ENCODE results near the gene PDXDC1. TPM values are rescaled to one million over a fixed set of nuclear protein-coding genes. Genes with fewer than 3 reads are reported as not detected.

Gene PDXDC1
- total and polyA plus RNA-seq, 11 donors: 19.9 to 80.0 (median 68.9) TPM

DNA sequence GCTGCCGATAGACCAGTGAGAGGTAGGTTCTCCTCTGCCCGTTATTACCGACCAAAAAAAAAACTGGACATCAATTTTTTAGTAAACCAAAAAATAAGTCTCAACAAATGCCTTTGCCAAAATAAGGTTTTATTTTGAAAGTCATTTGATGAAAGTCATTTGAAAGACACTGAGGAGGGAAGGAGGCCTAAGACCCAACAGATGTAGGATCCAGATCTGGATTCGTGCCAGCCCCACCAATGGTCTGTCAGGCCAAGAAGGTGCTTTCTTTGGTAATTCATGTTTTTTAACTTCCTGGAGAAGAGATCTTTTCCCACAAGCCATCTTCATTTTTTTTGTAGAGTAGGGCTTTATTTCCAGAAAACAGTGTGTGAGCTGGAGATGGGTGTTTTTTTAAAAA is 62.9 kb downstream of the PDXDC1 start:
- no peak overlapping the region for H3K27ac ChIP-seq
- TF ChIP-seq, protein P1, sequence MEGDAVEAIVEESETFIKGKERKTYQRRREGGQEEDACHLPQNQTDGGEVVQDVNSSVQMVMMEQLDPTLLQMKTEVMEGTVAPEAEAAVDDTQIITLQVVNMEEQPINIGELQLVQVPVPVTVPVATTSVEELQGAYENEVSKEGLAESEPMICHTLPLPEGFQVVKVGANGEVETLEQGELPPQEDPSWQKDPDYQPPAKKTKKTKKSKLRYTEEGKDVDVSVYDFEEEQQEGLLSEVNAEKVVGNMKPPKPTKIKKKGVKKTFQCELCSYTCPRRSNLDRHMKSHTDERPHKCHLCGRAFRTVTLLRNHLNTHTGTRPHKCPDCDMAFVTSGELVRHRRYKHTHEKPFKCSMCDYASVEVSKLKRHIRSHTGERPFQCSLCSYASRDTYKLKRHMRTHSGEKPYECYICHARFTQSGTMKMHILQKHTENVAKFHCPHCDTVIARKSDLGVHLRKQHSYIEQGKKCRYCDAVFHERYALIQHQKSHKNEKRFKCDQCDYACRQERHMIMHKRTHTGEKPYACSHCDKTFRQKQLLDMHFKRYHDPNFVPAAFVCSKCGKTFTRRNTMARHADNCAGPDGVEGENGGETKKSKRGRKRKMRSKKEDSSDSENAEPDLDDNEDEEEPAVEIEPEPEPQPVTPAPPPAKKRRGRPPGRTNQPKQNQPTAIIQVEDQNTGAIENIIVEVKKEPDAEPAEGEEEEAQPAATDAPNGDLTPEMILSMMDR (IDR thresholded peaks at IDR 0.05): no peak
- TF ChIP-seq POLR2A (IDR thresholded peaks at IDR 0.05): no peak
- no peak overlapping the region for H3K4me3 ChIP-seq
- DNase-seq (no peak), ATAC-seq (no peak)
- intact Hi-C loops (cut with DNase I): loop anchor here in 1 of 10 donors (10.0 kb wide), 1 partner anchor 83 kb away; no protein-coding TSS in a partner anchor
- 70 to 94% (median 88%) methylated on average over 4 of the region's 4 CpGs for WGBS, 4 donors
- peaks cover 2 to 89% (median 85%) of the 10 kb centered on the region in 9 donors for H3K36me3 ChIP-seq
- H3K4me1 ChIP-seq: peaks cover 0 to 42% (median 31%) of the 10 kb centered on the region in 12 donors
- H3K27me3 ChIP-seq: no peaks in the 10 kb centered on the region
- no peaks in the 10 kb centered on the region for H3K9me3 ChIP-seq

DNA sequence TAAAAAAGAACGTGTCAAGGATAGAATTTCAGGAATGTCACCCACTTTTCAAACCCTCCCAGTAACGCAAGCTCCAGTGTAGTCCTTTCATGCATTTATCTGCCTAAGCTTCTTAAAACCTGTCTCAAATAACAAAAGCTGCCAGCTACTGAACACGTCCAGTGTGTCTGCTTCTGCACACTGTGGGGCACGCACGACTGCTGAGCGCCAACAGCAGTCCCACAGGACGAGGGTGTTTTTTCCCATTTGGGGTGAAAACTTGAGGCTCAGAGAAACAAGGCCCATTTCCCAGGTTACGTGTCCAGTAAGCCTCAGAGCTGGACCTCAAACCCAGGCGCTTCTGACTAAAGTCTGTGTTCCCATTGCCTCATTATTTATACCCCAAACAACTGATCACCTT is 63.9 kb downstream of the PDXDC1 start:
- Histone ChIP-seq H3K9me3 (no peaks in the 10 kb centered on the region), H3K27me3 (no peaks in the 10 kb centered on the region), H3K4me3 (no peak overlapping the region), H3K36me3 (peaks cover 2 to 88% (median 82%) of the 10 kb centered on the region in 9 donors), H3K27ac (no peak overlapping the region), H3K4me1 (peaks cover 0 to 32% (median 28%) of the 10 kb centered on the region in 12 donors)
- no peak for TF ChIP-seq POLR2A (IDR thresholded peaks at IDR 0.05)
- TF ChIP-seq, protein P1 (IDR thresholded peaks at IDR 0.05): no peak
- intact Hi-C loops (cut with DNase I): loop anchor here in 1 of 10 donors (10.0 kb wide), 1 partner anchor 84 kb away; no protein-coding TSS in a partner anchor
- ATAC-seq (no peak), DNase-seq (no peak)
- 85 to 87% (median 86%) methylated on average over 9 of the region's 9 CpGs for WGBS, 4 donors

DNA sequence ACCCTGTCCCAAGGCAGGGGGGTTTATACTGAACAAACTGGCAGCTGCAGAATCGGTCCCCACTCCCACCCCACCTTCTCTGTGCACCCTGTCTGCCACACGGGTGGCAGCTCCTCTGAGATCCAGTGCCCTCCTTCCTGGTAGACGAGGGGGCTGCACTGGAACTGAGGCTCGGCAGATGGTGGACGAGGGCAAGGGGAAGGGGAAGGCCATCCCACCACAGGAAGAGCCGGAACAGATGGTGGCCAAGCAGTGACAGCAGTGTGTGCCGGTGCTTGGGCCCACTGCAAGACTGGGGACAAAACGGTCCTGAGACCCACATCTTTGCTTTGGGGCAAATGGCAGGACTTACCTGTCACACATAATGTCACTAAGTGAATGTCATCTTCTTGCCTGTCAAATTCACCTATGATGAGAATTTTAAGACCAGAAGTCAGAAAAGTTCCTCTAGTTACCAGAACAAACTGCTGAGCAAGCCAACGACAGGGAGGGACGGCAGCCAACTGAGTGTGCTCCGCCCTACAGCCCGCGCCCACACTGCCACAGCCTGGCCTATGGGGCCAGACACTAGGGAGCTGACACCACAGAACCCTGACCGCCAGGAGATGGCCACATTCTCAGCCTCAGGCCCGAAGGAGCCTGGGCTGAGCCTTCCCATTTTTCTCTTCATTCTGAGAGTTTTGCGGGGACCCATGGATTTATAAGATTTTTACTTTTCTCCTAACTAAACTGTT is 66.6 kb downstream of the PDXDC1 start:
- ATAC-seq: peak; percentile 94 to 99 (median 98)
- intact Hi-C loops (cut with DNase I): loop anchor here in 1 of 10 donors (10.0 kb wide), 1 partner anchor 57 kb away; no protein-coding TSS in a partner anchor
- DNase-seq: peak; percentile 79 to 90 (median 86)
- whole genome bisulfite sequencing, 4 donors: 50 to 53% (median 50%) methylated on average over 16 of the region's 16 CpGs
- Histone ChIP-seq H3K4me1 (peaks cover 0 to 16% (median 11%) of the 10 kb centered on the region in 12 donors), H3K9me3 (no peaks in the 10 kb centered on the region), H3K27ac (peak overlapping the region in 6 of 12 donors; percentile 5 to 51 (median 24)), H3K27me3 (no peaks in the 10 kb centered on the region), H3K36me3 (peaks cover 2 to 82% (median 77%) of the 10 kb centered on the region in 9 donors), H3K4me3 (no peak overlapping the region)
- no peak for TF ChIP-seq POLR2A (IDR thresholded peaks at IDR 0.05)
- TF ChIP-seq, protein P1 (IDR thresholded peaks at IDR 0.05): peak in 5 of 12 donors; percentile 22 to 48 (median 32)

- TF ChIP-seq, protein P1 (IDR thresholded peaks at IDR 0.05): no peak
- no peak for TF ChIP-seq POLR2A (IDR thresholded peaks at IDR 0.05)
- Histone ChIP-seq H3K4me3 (no peak overlapping the region), H3K36me3 (peaks cover 2 to 80% (median 60%) of the 10 kb centered on the region in 9 donors), H3K4me1 (peaks cover 0 to 16% (median 11%) of the 10 kb centered on the region in 12 donors), H3K27ac (no peak overlapping the region), H3K27me3 (no peaks in the 10 kb centered on the region), H3K9me3 (no peaks in the 10 kb centered on the region)
- DNase-seq (no peak), ATAC-seq (no peak)
- intact Hi-C loops (cut with DNase I): loop anchor here in 1 of 10 donors (10.0 kb wide), 1 partner anchor 59 kb away; no protein-coding TSS in a partner anchor
- WGBS, 4 donors: 95 to 97% (median 96%) methylated on average over 5 of the region's 5 CpGs
These were observed 68.5 kb downstream of the PDXDC1 start for GRCh38 chr16:15043344-15043743.

Data from heart left ventricle (tissue), 16 donors.